Common myeloid progenitor, CD34-positive (primary cell): ENCODE data around the gene NKRF.

ENCODE experiments used
- CTCF ChIA-PET: fragments of 350-600 bp; sonication (Branson Sonifier 250); formaldehyde crosslinking; loops from one replicate; lab custom pipeline; 2021; ENCODE audit warnings: antibody characterized with exemption; lab: Charles Lee
- POLR2A ChIA-PET: fragments of 350-600 bp; sonication (Branson Sonifier 250); formaldehyde crosslinking; loops from one replicate; lab custom pipeline; 2021; ENCODE audit warnings: antibody characterized with exemption; lab: Charles Lee
- DNase-seq, 3 donors: peaks; one replicate each; pipeline versions ENCODE4 v3.0.0 to v3.0.0-alpha.2; 2013
- H3K27ac ChIP-seq, 2 experiments: 1 replicate in 1 of 2; 2 replicates in 1 of 2; pipeline ENCODE4 v1.7.0; 2013; ENCODE audit warnings: inconsistent platforms in 2 of 2, low read length in 2 of 2, mild to moderate bottlenecking in 2 of 2, low read depth in 1 of 2, moderate library complexity in 1 of 2; ENCODE audit not compliant: severe bottlenecking in 2 of 2, insufficient read depth in 1 of 2, poor library complexity in 1 of 2
- H3K27me3 ChIP-seq, 5 experiments: replicated peaks in 2 of 5; 1 replicate in 3 of 5; 2 replicates in 2 of 5; pipeline versions ENCODE4 v1.6.1 to v1.7.0; 2013; ENCODE audit warnings: low read length in 4 of 5, mild to moderate bottlenecking in 2 of 5, moderate library complexity in 2 of 5, inconsistent platforms in 1 of 5; ENCODE audit not compliant: insufficient read depth in 5 of 5, control insufficient read depth in 4 of 5
- H3K36me3 ChIP-seq, 4 experiments: 1 replicate in 2 of 4; 2 replicates in 2 of 4; pipeline versions ENCODE4 v1.6.1 to v1.7.0; 2013; ENCODE audit warnings: low read length in 3 of 4, control low read depth in 1 of 4, mild to moderate bottlenecking in 1 of 4; ENCODE audit not compliant: control insufficient read depth in 4 of 4, insufficient read depth in 4 of 4
- H3K4me1 ChIP-seq, 4 experiments: 1 replicate in 3 of 4; 2 replicates in 1 of 4; pipeline versions ENCODE4 v1.6.1 to v1.7.1; 2013; ENCODE audit warnings: low read length in 3 of 4, mild to moderate bottlenecking in 3 of 4, control low read depth in 1 of 4, inconsistent platforms in 1 of 4, moderate library complexity in 1 of 4; ENCODE audit not compliant: control insufficient read depth in 4 of 4, insufficient read depth in 4 of 4; ENCODE audit errors: control extremely low read depth in 1 of 4
- H3K4me3 ChIP-seq, 7 experiments: 1 replicate in 4 of 7; 2 replicates in 3 of 7; pipeline versions ENCODE4 v1.5.1 to v1.7.0; 2013; ENCODE audit warnings: mild to moderate bottlenecking in 7 of 7, low read length in 6 of 7, moderate library complexity in 6 of 7, inconsistent platforms in 2 of 7, low read depth in 2 of 7, control low read depth in 1 of 7; ENCODE audit not compliant: insufficient read depth in 4 of 7, control insufficient read depth in 1 of 7; ENCODE audit errors: extremely low read depth in 1 of 7
- H3K9me3 ChIP-seq, 5 experiments: 1 replicate in 4 of 5; 2 replicates in 1 of 5; pipeline versions ENCODE4 v1.6.1 to v1.7.1; 2013; ENCODE audit warnings: low read length in 4 of 5, mild to moderate bottlenecking in 2 of 5, inconsistent platforms in 1 of 5, low read depth in 1 of 5, moderate library complexity in 1 of 5; ENCODE audit not compliant: control insufficient read depth in 4 of 5, insufficient read depth in 2 of 5; ENCODE audit errors: control extremely low read depth in 1 of 5
- WGBS: methylation state at CpG from one replicate; pipeline ENCODE4 v1.1.5; 2013; ENCODE audit not compliant: insufficient coverage; 5-methylcytosine and 5-hydroxymethylcytosine counted together

Gene NKRF

DNA sequence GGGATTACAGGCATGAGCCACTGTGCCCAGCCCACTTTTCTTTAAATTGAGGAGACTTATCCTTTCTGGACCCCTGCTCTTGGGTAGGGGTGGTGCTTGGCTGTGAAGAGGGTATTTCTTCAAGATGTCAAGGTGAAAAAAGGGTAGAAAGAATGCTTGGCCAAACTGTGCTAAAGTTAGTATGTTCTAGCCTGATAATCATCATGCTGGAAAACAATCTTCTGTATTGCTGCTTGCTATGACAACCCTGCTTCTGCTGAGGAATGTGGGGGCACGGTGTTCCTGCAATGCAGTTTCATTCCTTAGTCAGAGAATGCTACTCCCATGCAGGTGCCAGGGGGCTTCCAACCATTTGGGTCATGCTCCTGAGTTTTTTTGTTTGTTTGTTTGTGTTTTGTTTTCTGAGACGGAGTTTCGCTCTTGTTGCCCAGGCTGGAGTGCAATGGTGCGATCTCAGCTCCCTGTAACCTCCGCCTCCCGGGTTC, 35.8 kb downstream of the NKRF start:
- no peaks in the 10 kb centered on the region for H3K9me3 ChIP-seq
- no peak for DNase-seq
- H3K27ac ChIP-seq = no peak overlapping the region
- ChIA-PET CTCF (no interaction called here), POLR2A (interaction anchor here (0.6 kb wide), 1 partner anchor 14 kb away, joined by 4 read pairs; no protein-coding TSS in a partner anchor)
- H3K27me3 ChIP-seq = peaks cover 0 to 3% (median 0%) of the 10 kb centered on the region in 5 experiments
- peaks cover 0 to 10% (median 6%) of the 10 kb centered on the region in 4 experiments for H3K4me1 ChIP-seq
- H3K36me3 ChIP-seq = no peaks in the 10 kb centered on the region
- WGBS = 98% methylated on average over 6 of the region's 6 CpGs
- no peak overlapping the region for H3K4me3 ChIP-seq

DNA sequence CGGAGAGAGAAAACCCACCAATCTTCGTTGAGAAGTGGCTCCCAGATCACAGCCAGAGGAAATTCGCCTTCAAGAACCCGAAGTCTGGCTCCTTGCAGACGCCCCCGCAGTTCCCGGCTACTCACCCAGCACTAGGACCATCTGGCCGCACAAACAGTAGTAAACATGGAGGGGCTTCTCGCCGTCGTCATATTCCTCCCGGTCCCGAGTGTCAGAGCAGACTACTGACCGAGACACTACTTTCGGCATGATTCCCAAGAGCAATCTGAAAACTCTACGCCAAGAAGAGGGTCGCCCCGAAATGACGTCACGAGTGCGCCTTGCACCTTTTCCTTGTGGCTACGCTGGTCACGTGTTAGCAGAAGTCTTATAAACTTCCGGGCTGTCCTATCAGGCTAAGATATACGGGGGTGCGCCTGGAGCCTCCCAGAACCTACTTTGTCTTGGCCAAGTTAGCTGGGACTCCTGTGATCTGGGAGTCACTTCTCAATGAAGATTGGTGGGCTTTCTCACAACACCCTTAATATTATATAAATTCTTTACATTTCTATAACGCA, 41.0 kb downstream of the NKRF start, which contains the start of gene STEEP1:
STEEP1 (minus strand) TSS at position 303 of the 557 bp plus-strand sequence; CDS start at position 249, 54 bp downstream.
- WGBS = 35% methylated on average over 21 of the region's 27 CpGs
- peak; percentile 92 to 95 (median 95) for DNase-seq
- ChIA-PET POLR2A (interaction anchor here (0.6 to 1.5 kb wide), 2 partner anchors 9 to 47 kb away, joined by 4 to 7 read pairs; partner anchors contain the start of gene UBE2A), CTCF (no interaction called here)
- Histone ChIP-seq H3K36me3 (peaks cover 0 to 5% (median 2%) of the 10 kb centered on the region in 4 experiments), H3K9me3 (no peaks in the 10 kb centered on the region), H3K4me3 (peak within 1 kb of the TSS; percentile 53 to 82 (median 74)), H3K4me1 (peaks cover 0 to 6% (median 4%) of the 10 kb centered on the region in 4 experiments), H3K27me3 (peaks cover 0 to 4% (median 0%) of the 10 kb centered on the region in 5 experiments), H3K27ac (peak within 1 kb of the TSS; percentile 51 to 85)

DNA sequence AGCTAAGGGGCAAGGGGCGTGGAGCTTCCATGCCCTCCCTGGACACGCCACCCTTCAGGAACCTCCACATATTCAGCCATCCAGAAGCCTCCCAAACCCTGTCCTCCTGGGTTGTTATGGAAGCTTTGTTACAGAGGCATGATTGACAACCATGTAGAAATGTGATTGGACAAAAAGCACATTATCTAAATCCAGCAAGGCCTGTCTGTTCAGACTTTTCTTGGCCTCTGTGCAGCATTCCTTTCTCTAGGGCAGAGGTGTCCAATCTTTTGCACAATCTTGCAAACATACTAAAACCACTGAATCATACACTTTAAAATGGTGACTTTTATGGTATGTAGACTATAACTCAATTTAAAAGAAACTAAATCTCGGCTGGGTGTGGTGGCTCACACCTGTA, 53.7 kb downstream of the NKRF start:
- Histone ChIP-seq H3K9me3 (peaks cover 0 to 2% (median 0%) of the 10 kb centered on the region in 5 experiments), H3K4me3 (no peak overlapping the region), H3K36me3 (peaks cover 2 to 4% (median 3%) of the 10 kb centered on the region in 4 experiments), H3K27ac (no peak overlapping the region), H3K4me1 (no peaks in the 10 kb centered on the region), H3K27me3 (no peaks in the 10 kb centered on the region)
- ChIA-PET CTCF (no interaction called here), POLR2A (no interaction called here)
- WGBS = 83% methylated on average over 3 of the region's 3 CpGs
- no peak for DNase-seq

DNA sequence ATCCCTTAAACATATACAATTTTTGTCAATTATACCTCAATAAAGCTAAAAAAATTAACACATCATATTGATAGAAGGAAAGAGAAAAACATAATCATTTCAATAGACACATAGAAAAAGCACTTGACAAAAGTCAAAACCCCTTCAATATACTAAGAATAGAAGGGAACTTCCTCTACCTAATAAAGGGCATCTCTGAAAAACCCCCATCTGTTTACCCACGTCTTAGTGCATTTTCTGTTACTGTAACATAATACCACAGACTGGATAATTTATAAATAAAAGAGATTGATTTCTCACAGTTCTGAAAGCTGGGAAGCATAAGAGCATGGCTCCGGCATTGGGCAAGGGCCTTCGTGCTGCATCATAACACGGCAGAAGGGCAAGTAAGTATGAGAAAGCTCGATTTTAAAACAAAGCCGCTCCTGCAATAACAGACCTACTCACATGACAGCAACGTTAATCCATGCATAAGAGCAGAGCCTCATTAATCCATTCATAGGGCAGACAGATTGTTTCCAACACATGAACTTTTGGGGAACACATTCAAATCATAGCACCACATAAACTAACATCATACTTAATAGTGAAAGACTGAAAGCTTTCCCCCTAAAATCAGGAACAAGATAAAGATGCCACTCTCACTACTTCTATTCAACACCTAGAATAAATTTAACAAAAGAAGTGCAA, 56.8 kb downstream of the NKRF start:
- Histone ChIP-seq H3K36me3 (peaks cover 0 to 2% (median 0%) of the 10 kb centered on the region in 4 experiments), H3K27ac (no peak overlapping the region), H3K4me1 (no peaks in the 10 kb centered on the region), H3K4me3 (no peak overlapping the region), H3K27me3 (no peaks in the 10 kb centered on the region), H3K9me3 (no peaks in the 10 kb centered on the region)
- DNase-seq = no peak
- ChIA-PET POLR2A (no interaction called here), CTCF (no interaction called here)
- WGBS = 98% methylated on average over 5 of the region's 7 CpGs

DNA sequence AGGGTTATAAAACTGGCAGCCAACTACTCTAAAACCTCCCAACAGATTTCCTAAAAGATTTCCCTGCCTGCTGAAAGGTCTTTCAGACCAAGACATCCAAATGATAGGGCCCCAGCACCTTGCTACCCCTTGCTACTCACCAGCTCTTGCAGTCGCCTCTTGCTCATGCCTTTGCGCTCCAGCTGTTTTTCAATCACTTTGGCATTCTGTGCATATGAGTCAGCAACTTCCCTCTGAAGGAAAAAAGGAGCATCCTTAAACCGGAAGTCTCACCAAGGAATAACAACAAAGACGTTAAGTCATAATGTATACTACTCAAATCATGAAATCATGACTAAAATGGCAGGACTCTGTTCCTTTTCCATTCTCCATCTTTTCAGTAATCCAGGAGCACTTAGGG, 65.0 kb downstream of the NKRF start:
- WGBS = 94% methylated on average over 2 of the region's 4 CpGs
- H3K4me1 ChIP-seq = no peaks in the 10 kb centered on the region
- H3K27ac ChIP-seq = no peak overlapping the region
- ChIA-PET POLR2A (no interaction called here), CTCF (no interaction called here)
- H3K4me3 ChIP-seq = no peak overlapping the region
- no peaks in the 10 kb centered on the region for H3K27me3 ChIP-seq
- no peak for DNase-seq
- no peaks in the 10 kb centered on the region for H3K9me3 ChIP-seq
- peaks cover 0 to 21% (median 5%) of the 10 kb centered on the region in 4 experiments for H3K36me3 ChIP-seq

DNA sequence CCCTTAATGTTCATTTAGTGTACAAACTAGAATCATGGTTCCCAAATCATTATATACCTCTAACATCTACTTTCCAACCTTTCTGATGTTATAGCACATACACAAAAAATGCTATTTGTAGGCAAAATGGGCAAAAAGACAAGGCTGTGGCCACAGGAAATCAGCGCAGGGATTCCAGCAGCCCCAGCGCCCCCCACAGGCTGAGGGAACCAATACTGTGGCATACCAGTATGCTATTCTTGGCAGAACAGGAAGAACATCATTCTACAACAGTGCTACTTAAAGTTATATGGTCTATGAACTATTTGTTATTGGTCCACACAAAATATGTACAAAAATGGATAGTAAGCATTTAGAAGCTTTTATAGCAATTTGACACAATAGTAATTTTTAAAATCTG, 66.4 kb downstream of the NKRF start:
- Histone ChIP-seq H3K9me3 (no peaks in the 10 kb centered on the region), H3K4me3 (no peak overlapping the region), H3K27ac (no peak overlapping the region), H3K4me1 (no peaks in the 10 kb centered on the region), H3K27me3 (no peaks in the 10 kb centered on the region), H3K36me3 (peaks cover 0 to 21% (median 5%) of the 10 kb centered on the region in 4 experiments)
- DNase-seq = no peak
- WGBS = 100% methylated on average over 1 of the region's 2 CpGs
- POLR2A ChIA-PET = no interaction called here
- CTCF ChIA-PET = no interaction called here
